ENCODE results near the gene CDH4.

DNA sequence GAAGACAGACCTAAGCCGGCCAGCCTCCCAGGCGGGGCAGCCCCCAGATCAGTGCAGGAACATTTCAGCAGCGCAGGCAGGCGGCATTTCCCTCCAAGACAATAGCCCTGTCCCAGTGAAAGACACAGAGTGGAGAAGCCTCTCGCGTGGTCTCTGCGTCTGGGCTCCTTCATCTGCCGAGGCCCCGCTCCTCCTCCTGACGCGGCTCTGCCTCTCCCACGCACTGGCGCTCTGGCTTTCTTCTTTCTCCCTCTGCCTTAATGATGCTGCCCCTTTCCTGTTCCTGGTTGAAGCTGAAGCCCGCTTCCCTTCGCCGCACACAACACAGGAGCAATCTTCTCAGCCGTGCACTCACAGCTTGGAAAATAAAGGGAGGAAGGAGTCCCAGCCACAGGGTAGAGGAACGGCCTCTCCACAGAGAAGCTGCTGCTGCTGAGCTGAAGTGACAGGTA is 347.5 kb downstream of the CDH4 start:
- TF ChIP-seq EZH2phosphoT487 (IDR thresholded peaks at IDR 0.05) (no peak), CTCF (IDR thresholded peaks at IDR 0.05) (no peak), EZH2 (IDR thresholded peaks at IDR 0.05) (no peak)

Data from neural progenitor cell (in vitro differentiated cells).